Measurements from ENCODE around the gene IL17RC.

The IL17RC gene

DNA sequence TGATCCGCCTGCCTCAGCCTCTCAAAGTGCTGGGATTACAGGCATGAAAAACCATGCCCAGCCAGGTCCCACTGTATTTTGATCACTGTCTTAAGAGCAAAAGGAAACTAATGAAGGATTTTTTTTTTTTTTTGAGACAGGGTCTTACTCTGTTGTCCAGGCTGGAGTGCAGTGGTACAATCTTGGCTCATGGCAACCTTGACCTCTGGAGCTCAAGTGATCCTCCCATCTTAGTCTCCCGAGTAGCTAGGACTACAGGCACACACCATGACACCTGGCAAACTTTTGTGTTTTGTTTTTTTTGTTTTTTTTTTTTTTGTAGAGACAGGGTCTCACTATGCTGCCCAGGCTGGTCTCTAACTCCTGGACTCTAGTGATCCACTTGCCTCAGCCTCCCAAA, 63.4 kb downstream of the IL17RC start:
- Histone ChIP-seq H3K4me1 (ENCODE audit: control insufficient read depth, insufficient read depth, low read length, poor library complexity, severe bottlenecking) (no peaks in the 10 kb centered on the region), H3K27ac (ENCODE audit: insufficient read depth, low read length, poor library complexity, severe bottlenecking) (no peak overlapping the region)

More for the DNA sequence above, 63.4 kb downstream of the IL17RC start:
- peaks cover 32% of the 10 kb centered on the region for H3K36me3 ChIP-seq (ENCODE audit: control insufficient read depth, insufficient read depth, low read length)
- no peak overlapping the region for H3K4me3 ChIP-seq (ENCODE audit: insufficient read depth, low read depth, low read length, poor library complexity, severe bottlenecking)
- no peaks in the 10 kb centered on the region for H3K9me3 ChIP-seq (ENCODE audit: control insufficient read depth, low read length)
- no peak for DNase-seq
- H3K27me3 ChIP-seq (replicated peaks; ENCODE audit: control insufficient read depth, insufficient read depth, low read length, poor library complexity, severe bottlenecking) = no peaks in the 10 kb centered on the region
